Right lobe of liver (tissue), 4 donors: Measurements from ENCODE around the gene UBE2N.

Experiments
- CTCF ChIP-seq, 4 donors: fragments of 200-600 bp in 3 of 4; fragments of 450-650 bp in 1 of 4; IDR thresholded peaks; one replicate each; pipeline versions ENCODE4 v1.5.1 to v1.8.0; 2016 to 2022; ENCODE audit warnings: antibody characterized with exemption in 4 of 4, mild to moderate bottlenecking in 2 of 4
- POLR2A ChIP-seq: fragments of 450-650 bp; IDR thresholded peaks from one replicate; pipeline ENCODE4 v1.6.1; 2017; ENCODE audit warnings: antibody characterized with exemption, mild to moderate bottlenecking
- donor health status: DM: no; HTN: no; CAD: no.
- donor health status: DM: no; HTN: no; CAD: no.
- donor health status: DM: no; HTN: yes; CAD: no.

DNA sequence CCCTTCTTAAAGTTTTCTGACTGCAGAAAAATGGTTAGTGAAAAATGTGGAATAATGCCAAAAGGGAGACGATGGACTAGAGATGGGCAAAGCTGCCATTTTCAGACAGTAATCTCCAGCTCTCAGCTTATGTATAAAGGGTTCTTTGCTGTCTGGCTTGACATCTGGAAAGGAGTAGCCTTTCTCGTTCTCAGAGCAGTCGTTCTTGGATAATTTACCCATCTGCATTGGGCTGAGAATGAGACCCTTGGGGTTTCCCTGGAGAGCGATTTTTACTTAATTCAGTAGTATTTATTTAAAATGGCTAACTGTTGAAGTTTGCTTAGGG lies 62.8 kb downstream of the UBE2N start:
- TF ChIP-seq CTCF (IDR thresholded peaks at IDR 0.05) (no peak), POLR2A (no peak)
